ENCODE measurements around the gene RNASE1. TPM values are rescaled to one million over a fixed set of nuclear protein-coding genes. Genes with fewer than 3 reads are reported as not detected.
A peak's percentile ranks its signal among the peaks of the same experiment; 100 is the strongest.

RNASE1 gene
- total and polyA plus RNA-seq, 9 of the 15 experiments (the other 6 are each of a cell fraction or from before 2014, with no cell fraction given) = 6.4 to 33.3 (median 13.9) TPM

DNA sequence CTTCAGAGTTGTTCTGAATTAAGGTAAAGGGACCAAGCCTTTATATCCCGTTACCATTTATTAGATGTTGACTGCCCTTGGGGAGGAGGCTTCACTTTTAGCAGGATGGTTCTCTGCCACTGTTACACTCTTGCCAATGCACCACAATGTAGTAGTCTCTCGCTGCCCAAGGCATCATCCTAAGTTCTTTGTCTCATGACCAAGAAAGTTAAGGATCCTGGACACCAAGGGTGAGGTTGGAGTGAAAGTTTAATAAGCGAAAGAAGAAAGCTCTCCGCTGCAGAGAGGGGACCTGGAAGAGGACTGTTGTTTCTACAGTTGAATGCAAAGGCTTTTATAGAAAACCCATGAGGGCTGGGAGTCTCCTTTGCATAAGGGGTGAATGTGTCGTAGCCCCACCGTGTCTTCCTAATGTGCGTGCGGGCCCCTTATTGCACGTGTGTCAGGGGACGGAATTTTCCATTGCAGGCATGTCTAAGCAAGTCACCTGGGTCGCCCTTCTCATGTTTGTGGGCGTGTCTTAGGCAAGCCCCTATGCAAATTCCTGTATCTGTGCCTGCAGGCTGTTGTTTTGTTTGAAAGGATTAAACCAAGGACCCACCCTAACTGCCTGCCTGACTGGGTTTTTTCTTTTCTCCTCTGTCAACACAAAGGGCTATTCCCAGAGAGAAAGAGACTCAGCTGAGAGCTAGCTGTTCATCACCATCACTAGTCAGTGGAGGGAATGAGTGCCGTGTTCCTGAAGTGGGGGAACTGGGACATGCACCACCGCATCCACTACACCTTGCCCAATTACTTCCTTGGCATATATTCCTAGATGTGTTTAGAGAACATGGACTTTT, 17.6 kb upstream of the RNASE1 start (continued):
- TF ChIP-seq MECOM (CRISPR knock-in tag; IDR thresholded peaks at IDR 0.05) = no peak
- TF ChIP-seq CBFA2T2 (conservative IDR thresholded peaks at IDR 0.05) = peak; percentile 65
- TF ChIP-seq ARHGAP35 (IDR thresholded peaks at IDR 0.05; ENCODE audit: partially characterized antibody) = no peak
- TF ChIP-seq ZNF696 (CRISPR knock-in tag; conservative IDR thresholded peaks at IDR 0.05) = no peak
- TF ChIP-seq, protein P1, sequence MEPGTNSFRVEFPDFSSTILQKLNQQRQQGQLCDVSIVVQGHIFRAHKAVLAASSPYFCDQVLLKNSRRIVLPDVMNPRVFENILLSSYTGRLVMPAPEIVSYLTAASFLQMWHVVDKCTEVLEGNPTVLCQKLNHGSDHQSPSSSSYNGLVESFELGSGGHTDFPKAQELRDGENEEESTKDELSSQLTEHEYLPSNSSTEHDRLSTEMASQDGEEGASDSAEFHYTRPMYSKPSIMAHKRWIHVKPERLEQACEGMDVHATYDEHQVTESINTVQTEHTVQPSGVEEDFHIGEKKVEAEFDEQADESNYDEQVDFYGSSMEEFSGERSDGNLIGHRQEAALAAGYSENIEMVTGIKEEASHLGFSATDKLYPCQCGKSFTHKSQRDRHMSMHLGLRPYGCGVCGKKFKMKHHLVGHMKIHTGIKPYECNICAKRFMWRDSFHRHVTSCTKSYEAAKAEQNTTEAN (CRISPR knock-in tag; IDR thresholded peaks at IDR 0.05) = no peak
- no peak for TF ChIP-seq ELF1 (tag; IDR thresholded peaks at IDR 0.05)
- TF ChIP-seq, protein P2, sequence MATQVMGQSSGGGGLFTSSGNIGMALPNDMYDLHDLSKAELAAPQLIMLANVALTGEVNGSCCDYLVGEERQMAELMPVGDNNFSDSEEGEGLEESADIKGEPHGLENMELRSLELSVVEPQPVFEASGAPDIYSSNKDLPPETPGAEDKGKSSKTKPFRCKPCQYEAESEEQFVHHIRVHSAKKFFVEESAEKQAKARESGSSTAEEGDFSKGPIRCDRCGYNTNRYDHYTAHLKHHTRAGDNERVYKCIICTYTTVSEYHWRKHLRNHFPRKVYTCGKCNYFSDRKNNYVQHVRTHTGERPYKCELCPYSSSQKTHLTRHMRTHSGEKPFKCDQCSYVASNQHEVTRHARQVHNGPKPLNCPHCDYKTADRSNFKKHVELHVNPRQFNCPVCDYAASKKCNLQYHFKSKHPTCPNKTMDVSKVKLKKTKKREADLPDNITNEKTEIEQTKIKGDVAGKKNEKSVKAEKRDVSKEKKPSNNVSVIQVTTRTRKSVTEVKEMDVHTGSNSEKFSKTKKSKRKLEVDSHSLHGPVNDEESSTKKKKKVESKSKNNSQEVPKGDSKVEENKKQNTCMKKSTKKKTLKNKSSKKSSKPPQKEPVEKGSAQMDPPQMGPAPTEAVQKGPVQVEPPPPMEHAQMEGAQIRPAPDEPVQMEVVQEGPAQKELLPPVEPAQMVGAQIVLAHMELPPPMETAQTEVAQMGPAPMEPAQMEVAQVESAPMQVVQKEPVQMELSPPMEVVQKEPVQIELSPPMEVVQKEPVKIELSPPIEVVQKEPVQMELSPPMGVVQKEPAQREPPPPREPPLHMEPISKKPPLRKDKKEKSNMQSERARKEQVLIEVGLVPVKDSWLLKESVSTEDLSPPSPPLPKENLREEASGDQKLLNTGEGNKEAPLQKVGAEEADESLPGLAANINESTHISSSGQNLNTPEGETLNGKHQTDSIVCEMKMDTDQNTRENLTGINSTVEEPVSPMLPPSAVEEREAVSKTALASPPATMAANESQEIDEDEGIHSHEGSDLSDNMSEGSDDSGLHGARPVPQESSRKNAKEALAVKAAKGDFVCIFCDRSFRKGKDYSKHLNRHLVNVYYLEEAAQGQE (IDR thresholded peaks at IDR 0.05; ENCODE audit: borderline replicate concordance) = no peak
- TF ChIP-seq, protein P2 (CRISPR knock-in tag; IDR thresholded peaks at IDR 0.05; ENCODE audit: low read depth) = no peak
- TF ChIP-seq NR2C2 (CRISPR knock-in tag; IDR thresholded peaks at IDR 0.05) = no peak
- no peak for TF ChIP-seq NR2C2 (tag; IDR thresholded peaks at IDR 0.05)
- no peak for TF ChIP-seq NFRKB (IDR thresholded peaks at IDR 0.05; ENCODE audit: low read depth)
- no peak for TF ChIP-seq E2F3 (CRISPR knock-in tag; IDR thresholded peaks at IDR 0.05)
- no peak for TF ChIP-seq MTA1 (IDR thresholded peaks at IDR 0.05; ENCODE audit: borderline replicate concordance)
- TF ChIP-seq, protein P3, sequence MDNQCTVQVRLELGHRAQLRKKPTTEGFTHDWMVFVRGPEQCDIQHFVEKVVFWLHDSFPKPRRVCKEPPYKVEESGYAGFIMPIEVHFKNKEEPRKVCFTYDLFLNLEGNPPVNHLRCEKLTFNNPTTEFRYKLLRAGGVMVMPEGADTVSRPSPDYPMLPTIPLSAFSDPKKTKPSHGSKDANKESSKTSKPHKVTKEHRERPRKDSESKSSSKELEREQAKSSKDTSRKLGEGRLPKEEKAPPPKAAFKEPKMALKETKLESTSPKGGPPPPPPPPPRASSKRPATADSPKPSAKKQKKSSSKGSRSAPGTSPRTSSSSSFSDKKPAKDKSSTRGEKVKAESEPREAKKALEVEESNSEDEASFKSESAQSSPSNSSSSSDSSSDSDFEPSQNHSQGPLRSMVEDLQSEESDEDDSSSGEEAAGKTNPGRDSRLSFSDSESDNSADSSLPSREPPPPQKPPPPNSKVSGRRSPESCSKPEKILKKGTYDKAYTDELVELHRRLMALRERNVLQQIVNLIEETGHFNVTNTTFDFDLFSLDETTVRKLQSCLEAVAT (IDR thresholded peaks at IDR 0.05) = 0 out of 4 replicates have a peak, but pooled peaks of 1 of the 2 experiments have one; percentile 20
- peak; percentile 73 for TF ChIP-seq NCOR1 (IDR thresholded peaks at IDR 0.05)
- peak in 1 of 2 experiments; percentile 29; a peak in 1 of 4 replicates for TF ChIP-seq HDAC1 (IDR thresholded peaks at IDR 0.05)
- TF ChIP-seq SOX6 (IDR thresholded peaks at IDR 0.05) = peak; percentile 84
- TF ChIP-seq ZNF644 (tag; IDR thresholded peaks at IDR 0.05; ENCODE audit: low read depth) = no peak

Data from K562 (cell line).